ENCODE data around the gene STK40. TPM values are rescaled to one million over a fixed set of nuclear protein-coding genes. Genes with fewer than 3 reads are reported as not detected.
A peak's percentile ranks its signal among the peaks of the same experiment; 100 is the strongest.

Gene STK40
- total RNA-seq, 1 donor from 2014 or later: 45.0 TPM

DNA sequence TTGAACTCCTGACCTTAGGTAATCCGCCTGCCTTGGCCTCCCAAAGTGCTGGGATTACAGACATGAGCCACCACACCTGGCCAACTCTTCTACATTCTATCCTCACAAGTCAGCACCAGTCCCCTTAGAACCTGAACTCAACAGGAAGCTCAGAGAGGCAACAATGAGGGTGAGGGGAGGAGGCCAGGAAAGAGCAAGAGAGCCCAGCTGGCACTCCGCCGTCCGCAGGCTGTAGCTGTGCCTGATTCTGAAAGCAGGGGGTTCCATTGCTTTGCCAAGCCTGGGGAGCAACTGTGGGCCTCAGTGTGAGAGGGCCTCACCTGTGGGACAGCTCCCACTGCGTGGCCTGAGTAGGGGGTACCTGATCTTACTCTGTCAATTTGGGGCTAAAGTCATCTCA lies 18.7 kb downstream of the STK40 start:
- H3K4me3 Mint-ChIP-seq (ENCODE audit: unreplicated experiment): no peak overlapping the region
- DNase-seq (ENCODE audit: extremely low spot score, unreplicated experiment): no peak
- TF ChIP-seq, protein P1, sequence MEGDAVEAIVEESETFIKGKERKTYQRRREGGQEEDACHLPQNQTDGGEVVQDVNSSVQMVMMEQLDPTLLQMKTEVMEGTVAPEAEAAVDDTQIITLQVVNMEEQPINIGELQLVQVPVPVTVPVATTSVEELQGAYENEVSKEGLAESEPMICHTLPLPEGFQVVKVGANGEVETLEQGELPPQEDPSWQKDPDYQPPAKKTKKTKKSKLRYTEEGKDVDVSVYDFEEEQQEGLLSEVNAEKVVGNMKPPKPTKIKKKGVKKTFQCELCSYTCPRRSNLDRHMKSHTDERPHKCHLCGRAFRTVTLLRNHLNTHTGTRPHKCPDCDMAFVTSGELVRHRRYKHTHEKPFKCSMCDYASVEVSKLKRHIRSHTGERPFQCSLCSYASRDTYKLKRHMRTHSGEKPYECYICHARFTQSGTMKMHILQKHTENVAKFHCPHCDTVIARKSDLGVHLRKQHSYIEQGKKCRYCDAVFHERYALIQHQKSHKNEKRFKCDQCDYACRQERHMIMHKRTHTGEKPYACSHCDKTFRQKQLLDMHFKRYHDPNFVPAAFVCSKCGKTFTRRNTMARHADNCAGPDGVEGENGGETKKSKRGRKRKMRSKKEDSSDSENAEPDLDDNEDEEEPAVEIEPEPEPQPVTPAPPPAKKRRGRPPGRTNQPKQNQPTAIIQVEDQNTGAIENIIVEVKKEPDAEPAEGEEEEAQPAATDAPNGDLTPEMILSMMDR (IDR thresholded peaks at IDR 0.05): no peak
- H3K27ac Mint-ChIP-seq (ENCODE audit: unreplicated experiment): peak overlapping the region; percentile 38
- H3K9me3 Mint-ChIP-seq (ENCODE audit: unreplicated experiment): no peaks in the 10 kb centered on the region
- H3K36me3 Mint-ChIP-seq (ENCODE audit: unreplicated experiment): peaks cover 15% of the 10 kb centered on the region
- H3K27me3 Mint-ChIP-seq (ENCODE audit: unreplicated experiment): no peaks in the 10 kb centered on the region
- peaks cover 32% of the 10 kb centered on the region for H3K4me1 Mint-ChIP-seq (ENCODE audit: unreplicated experiment)

DNA sequence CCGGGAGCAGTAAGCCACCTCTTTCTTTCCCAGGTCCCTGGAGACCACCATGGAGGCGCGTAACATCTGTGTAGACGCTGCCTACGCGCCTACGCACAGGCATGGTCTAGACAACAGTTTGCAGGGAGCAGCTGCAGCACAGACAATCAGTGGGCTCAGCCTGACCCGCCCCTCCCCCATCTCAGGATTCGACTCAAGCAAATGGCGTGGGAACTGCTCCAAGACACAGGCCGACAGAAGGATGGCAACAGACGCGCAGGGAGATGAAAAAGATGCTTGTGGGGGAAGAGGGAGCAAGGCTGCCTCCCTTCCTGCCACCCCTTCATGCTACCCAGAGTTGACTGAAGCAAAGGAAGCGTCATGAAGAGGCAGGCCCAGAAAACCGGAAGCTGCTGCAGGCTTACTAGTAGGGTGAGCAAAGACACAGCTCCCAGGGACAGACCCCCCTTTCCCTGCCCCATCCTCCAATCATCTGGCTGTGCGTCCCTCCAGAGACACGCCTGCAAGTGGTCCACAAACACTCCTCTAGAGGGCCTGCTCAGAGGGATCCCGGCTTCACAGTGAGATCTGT lies 19.5 kb downstream of the STK40 start:
- no peaks in the 10 kb centered on the region for H3K9me3 Mint-ChIP-seq (ENCODE audit: unreplicated experiment)

DNA sequence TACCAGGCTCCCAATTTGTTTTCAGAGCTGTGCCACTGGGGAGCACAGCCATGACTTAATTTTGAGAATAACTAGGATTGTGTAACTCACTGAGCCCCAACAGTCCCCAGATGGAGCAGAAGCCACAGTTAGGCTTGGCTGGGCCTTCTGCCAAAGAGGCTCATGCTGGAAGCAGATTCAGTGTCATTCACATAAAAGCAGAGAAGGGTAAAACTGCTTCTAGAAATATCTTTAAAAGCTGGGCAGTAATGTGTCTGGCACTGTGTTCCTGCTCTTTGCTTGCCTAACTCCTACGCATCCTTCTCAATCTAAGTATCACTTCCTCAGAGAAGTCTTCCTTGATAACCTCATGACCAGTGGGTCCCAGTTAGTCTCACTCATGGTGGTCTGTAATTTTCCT lies 20.3 kb downstream of the STK40 start:
- TF ChIP-seq, protein P1 (IDR thresholded peaks at IDR 0.05): no peak
- Mint-ChIP-seq H3K9me3 (ENCODE audit: unreplicated experiment) (no peaks in the 10 kb centered on the region), H3K27ac (ENCODE audit: unreplicated experiment) (peak overlapping the region; percentile 67), H3K4me1 (ENCODE audit: unreplicated experiment) (peaks cover 28% of the 10 kb centered on the region), H3K4me3 (ENCODE audit: unreplicated experiment) (no peak overlapping the region), H3K36me3 (ENCODE audit: unreplicated experiment) (peaks cover 22% of the 10 kb centered on the region), H3K27me3 (ENCODE audit: unreplicated experiment) (no peaks in the 10 kb centered on the region)
- DNase-seq (ENCODE audit: extremely low spot score, unreplicated experiment): no peak

More for the DNA sequence above, 19.5 kb downstream of the STK40 start:
- Mint-ChIP-seq H3K36me3 (ENCODE audit: unreplicated experiment) (peaks cover 21% of the 10 kb centered on the region), H3K27me3 (ENCODE audit: unreplicated experiment) (no peaks in the 10 kb centered on the region), H3K27ac (ENCODE audit: unreplicated experiment) (peak overlapping the region; percentile 67), H3K4me1 (ENCODE audit: unreplicated experiment) (peaks cover 29% of the 10 kb centered on the region), H3K4me3 (ENCODE audit: unreplicated experiment) (no peak overlapping the region)
- no peak for DNase-seq (ENCODE audit: extremely low spot score, unreplicated experiment)
- TF ChIP-seq, protein P1 (IDR thresholded peaks at IDR 0.05): no peak

DNA sequence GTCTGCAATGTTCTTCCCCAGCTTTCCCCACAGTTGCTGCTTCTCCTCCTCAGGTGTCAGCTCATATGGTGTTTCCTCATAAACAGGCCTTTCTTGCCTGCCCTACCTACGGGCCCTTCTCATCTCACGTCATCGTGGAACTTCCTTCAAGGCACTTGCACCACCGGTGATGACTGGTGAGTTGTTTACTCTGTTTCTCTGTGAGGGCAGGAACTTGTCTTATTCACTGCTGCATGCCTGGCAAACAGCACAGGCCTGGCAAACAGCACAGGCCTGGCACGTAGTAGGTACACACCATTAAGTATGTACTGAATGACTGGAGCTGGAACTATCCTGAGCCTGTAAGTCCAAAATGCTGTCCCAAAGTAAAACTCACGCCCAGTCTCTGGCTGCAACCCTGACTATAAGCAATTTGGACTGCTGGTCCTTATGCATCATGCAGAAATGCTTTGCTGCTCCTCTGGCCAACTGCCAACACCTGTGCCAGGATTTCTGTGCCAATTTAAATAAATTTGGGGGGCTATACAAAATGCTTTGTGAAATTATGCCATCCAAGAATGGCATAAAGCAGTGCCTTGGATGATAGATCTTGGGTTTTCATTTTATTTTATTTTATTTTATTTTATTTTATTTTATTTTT lies 25.7 kb downstream of the STK40 start:
- Mint-ChIP-seq H3K27me3 (ENCODE audit: unreplicated experiment) (no peaks in the 10 kb centered on the region), H3K9me3 (ENCODE audit: unreplicated experiment) (no peaks in the 10 kb centered on the region), H3K36me3 (ENCODE audit: unreplicated experiment) (peaks cover 45% of the 10 kb centered on the region), H3K27ac (ENCODE audit: unreplicated experiment) (peak overlapping the region; percentile 71), H3K4me3 (ENCODE audit: unreplicated experiment) (no peak overlapping the region), H3K4me1 (ENCODE audit: unreplicated experiment) (no peaks in the 10 kb centered on the region)
- TF ChIP-seq, protein P1 (IDR thresholded peaks at IDR 0.05): no peak
- no peak for DNase-seq (ENCODE audit: extremely low spot score, unreplicated experiment)

DNA sequence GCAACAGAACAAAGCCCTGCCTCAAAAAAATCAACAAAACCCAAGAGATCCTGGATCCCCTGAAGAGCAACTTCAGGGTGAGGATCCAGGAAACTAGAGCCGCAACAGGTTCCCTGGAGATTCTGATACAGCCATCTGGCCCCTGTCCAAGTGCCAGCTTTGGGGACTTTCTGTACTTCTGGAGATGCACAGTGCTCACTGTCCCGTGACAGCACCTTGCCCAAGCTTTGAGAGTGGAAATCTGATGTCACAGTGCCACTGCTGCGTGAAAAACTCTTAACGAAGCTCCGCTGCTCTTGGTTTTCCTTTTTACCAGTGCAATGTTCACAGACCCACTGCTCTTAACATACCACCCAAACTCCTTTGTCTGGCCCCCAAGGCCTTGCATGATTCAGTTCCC lies 26.3 kb downstream of the STK40 start:
- Mint-ChIP-seq H3K4me1 (ENCODE audit: unreplicated experiment) (no peaks in the 10 kb centered on the region), H3K36me3 (ENCODE audit: unreplicated experiment) (peaks cover 46% of the 10 kb centered on the region), H3K27ac (ENCODE audit: unreplicated experiment) (peak overlapping the region; percentile 71), H3K4me3 (ENCODE audit: unreplicated experiment) (no peak overlapping the region), H3K27me3 (ENCODE audit: unreplicated experiment) (no peaks in the 10 kb centered on the region), H3K9me3 (ENCODE audit: unreplicated experiment) (no peaks in the 10 kb centered on the region)
- DNase-seq (ENCODE audit: extremely low spot score, unreplicated experiment): no peak
- TF ChIP-seq, protein P1 (IDR thresholded peaks at IDR 0.05): no peak

Measured in osteocyte (in vitro differentiated cells).